Fibroblast of lung (primary cell): ENCODE measurements around the gene TSPAN31. TPM values are rescaled to one million over a fixed set of nuclear protein-coding genes. Genes with fewer than 3 reads are reported as not detected.

ENCODE experiments used
- DNase-seq, 2 donors: peaks; one replicate each; pipeline versions ENCODE4 v3.0.0 to v3.0.0-alpha.2; 2010; ENCODE audit warnings: low read depth in 2 of 2
- H2AFZ ChIP-seq: 2 replicates; pipeline ENCODE4 v1.5.1; 2012; ENCODE audit warnings: low read length, control low read depth, inconsistent platforms
- H3K27ac ChIP-seq: 2 replicates; pipeline ENCODE4 v1.5.1; 2011; ENCODE audit warnings: low read length, control low read depth; ENCODE audit not compliant: insufficient read depth
- H3K27me3 ChIP-seq: 2 replicates; pipeline ENCODE4 v1.5.1; 2011; ENCODE audit warnings: mild to moderate bottlenecking, low read length; ENCODE audit not compliant: control insufficient read depth, insufficient read depth
- H3K36me3 ChIP-seq: 2 replicates; pipeline ENCODE4 v1.5.1; 2011; ENCODE audit warnings: low read length; ENCODE audit not compliant: control insufficient read depth, insufficient read depth
- H3K4me1 ChIP-seq: 2 replicates; pipeline ENCODE4 v1.5.1; 2011; ENCODE audit warnings: low read length; ENCODE audit not compliant: control insufficient read depth, insufficient read depth; ENCODE audit errors: extremely low read depth
- H3K4me2 ChIP-seq: 2 replicates; pipeline ENCODE4 v1.5.1; 2011; ENCODE audit warnings: low read length, control low read depth; ENCODE audit not compliant: insufficient read depth; ENCODE audit errors: extremely low read depth
- H3K4me3 ChIP-seq, 4 experiments: fragments of 200-600 bp in 1 of 4; sonication (generic) in 1 of 4; replicated peaks in 1 of 4; 2 replicates each; pipeline ENCODE4 v1.5.1; 2011 to 2016; ENCODE audit warnings: low read length in 4 of 4, low read depth in 3 of 4, mild to moderate bottlenecking in 3 of 4, control low read depth in 2 of 4, inconsistent platforms in 1 of 4, mixed read lengths in 1 of 4; ENCODE audit not compliant: insufficient read depth in 1 of 4; ENCODE audit errors: control extremely low read depth in 1 of 4
- H3K79me2 ChIP-seq: 2 replicates; pipeline ENCODE4 v1.5.1; 2012; ENCODE audit warnings: mild to moderate bottlenecking, low read length, inconsistent platforms; ENCODE audit not compliant: control insufficient read depth, insufficient read depth
- H3K9ac ChIP-seq: 2 replicates; pipeline ENCODE4 v1.5.1; 2011; ENCODE audit warnings: mild to moderate bottlenecking, low read length, control low read depth; ENCODE audit not compliant: insufficient read depth
- H3K9me3 ChIP-seq: 2 replicates; pipeline ENCODE4 v1.5.1; 2012; ENCODE audit warnings: low read depth, low read length; ENCODE audit not compliant: control insufficient read depth, insufficient read depth
- H4K20me1 ChIP-seq: 2 replicates; pipeline ENCODE4 v1.5.1; 2011; ENCODE audit warnings: low read length; ENCODE audit not compliant: control insufficient read depth, insufficient read depth; ENCODE audit errors: extremely low read depth
- CTCF ChIP-seq, 2 donors: IDR thresholded peaks in 1 of 2; conservative IDR thresholded peaks in 1 of 2; 1 replicate in 1 of 2; 2 replicates in 1 of 2; pipeline ENCODE4 v1.5.1; 2011 to 2012; ENCODE audit warnings: low read length in 2 of 2, control low read depth in 1 of 2, inconsistent platforms in 1 of 2, low read depth in 1 of 2, mild to moderate bottlenecking in 1 of 2
- EZH2 ChIP-seq: IDR thresholded peaks from 2 replicates; pipeline ENCODE4 v1.5.1; 2012; ENCODE audit warnings: low read length, control low read depth, mild to moderate bottlenecking; ENCODE audit errors: missing control alignments
- polyA plus RNA-seq, 2 donors: library from polyadenylated mRNA; depleted of rRNA in 1 of 2; stranded (reverse) in 1 of 2; unstranded in 1 of 2; fragments of >200 nt; gene quantifications; 2 replicates each; pipeline ENCODE4 v1.2.1, GENCODE V29; 2011 to 2012; ENCODE audit warnings: missing spikeins in 1 of 2
- total RNA-seq: library from RNA; depleted of rRNA; stranded (reverse); fragments of >200 nt; gene quantifications from 2 replicates; pipeline ENCODE4 v1.2.1, GENCODE V29; 2014

Gene TSPAN31
- total and polyA plus RNA-seq, 2 donors (not counting 1 experiment from before 2014, with no cell fraction given): 53.6 to 99.6 TPM

- Histone ChIP-seq H3K9me3 (no peaks in the 10 kb centered on the region), H4K20me1 (no peaks in the 10 kb centered on the region), H3K4me1 (peaks cover 4% of the 10 kb centered on the region), H3K4me2 (no peak overlapping the region), H2AFZ (no peak overlapping the region), H3K4me3 (peak overlapping the region in 2 of 4 experiments; percentile 53 to 64), H3K9ac (no peak overlapping the region), H3K27me3 (peaks cover 15% of the 10 kb centered on the region), H3K27ac (no peak overlapping the region), H3K36me3 (no peaks in the 10 kb centered on the region), H3K79me2 (peaks cover 3% of the 10 kb centered on the region)
- TF ChIP-seq EZH2 (no peak), CTCF (conservative IDR thresholded peaks at IDR 0.05 in 1 of 2, IDR thresholded peaks at IDR 0.05 in 1 of 2; ENCODE audit: low read depth in 1 of 2, low read length in 2 of 2) (peak; percentile 22 to 69)
- DNase-seq: no peak
Measured at GRCh38 chr12:57756406-57757341, 11.8 kb downstream of the TSPAN31 start.

DNA sequence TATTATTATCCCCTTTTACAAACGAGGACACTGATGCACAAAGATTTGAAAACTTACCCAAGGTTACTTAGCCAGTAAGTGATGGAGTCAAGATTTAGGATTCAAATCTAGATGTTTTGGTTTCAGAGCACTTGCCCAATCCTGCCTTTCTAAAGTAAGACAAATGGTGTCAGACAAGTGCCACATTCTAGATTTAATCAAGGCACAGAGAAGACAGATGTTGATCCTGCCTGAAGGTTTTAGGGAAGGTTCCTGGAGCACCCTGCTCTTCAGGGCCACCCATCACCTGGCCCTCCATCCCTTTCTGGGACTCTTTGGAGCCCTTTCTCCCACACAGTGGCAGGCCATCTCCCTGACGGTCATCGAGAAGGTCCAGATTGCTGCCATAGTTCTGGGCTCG is 12.9 kb downstream of the TSPAN31 start:
- no peak overlapping the region for H3K4me2 ChIP-seq
- H3K36me3 ChIP-seq: no peaks in the 10 kb centered on the region
- no peak overlapping the region for H3K9ac ChIP-seq
- H3K9me3 ChIP-seq: no peaks in the 10 kb centered on the region
- H3K27me3 ChIP-seq: peaks cover 15% of the 10 kb centered on the region
- no peak overlapping the region for H3K27ac ChIP-seq
- H3K4me1 ChIP-seq: peaks cover 4% of the 10 kb centered on the region
- no peak overlapping the region for H2AFZ ChIP-seq
- H3K4me3 ChIP-seq: no peak overlapping the region
- TF ChIP-seq EZH2 (no peak), CTCF (conservative IDR thresholded peaks at IDR 0.05 in 1 of 2, IDR thresholded peaks at IDR 0.05 in 1 of 2; ENCODE audit: low read depth in 1 of 2, low read length in 2 of 2) (no peak)
- no peak for DNase-seq
- H4K20me1 ChIP-seq: no peaks in the 10 kb centered on the region
- no peaks in the 10 kb centered on the region for H3K79me2 ChIP-seq

DNA sequence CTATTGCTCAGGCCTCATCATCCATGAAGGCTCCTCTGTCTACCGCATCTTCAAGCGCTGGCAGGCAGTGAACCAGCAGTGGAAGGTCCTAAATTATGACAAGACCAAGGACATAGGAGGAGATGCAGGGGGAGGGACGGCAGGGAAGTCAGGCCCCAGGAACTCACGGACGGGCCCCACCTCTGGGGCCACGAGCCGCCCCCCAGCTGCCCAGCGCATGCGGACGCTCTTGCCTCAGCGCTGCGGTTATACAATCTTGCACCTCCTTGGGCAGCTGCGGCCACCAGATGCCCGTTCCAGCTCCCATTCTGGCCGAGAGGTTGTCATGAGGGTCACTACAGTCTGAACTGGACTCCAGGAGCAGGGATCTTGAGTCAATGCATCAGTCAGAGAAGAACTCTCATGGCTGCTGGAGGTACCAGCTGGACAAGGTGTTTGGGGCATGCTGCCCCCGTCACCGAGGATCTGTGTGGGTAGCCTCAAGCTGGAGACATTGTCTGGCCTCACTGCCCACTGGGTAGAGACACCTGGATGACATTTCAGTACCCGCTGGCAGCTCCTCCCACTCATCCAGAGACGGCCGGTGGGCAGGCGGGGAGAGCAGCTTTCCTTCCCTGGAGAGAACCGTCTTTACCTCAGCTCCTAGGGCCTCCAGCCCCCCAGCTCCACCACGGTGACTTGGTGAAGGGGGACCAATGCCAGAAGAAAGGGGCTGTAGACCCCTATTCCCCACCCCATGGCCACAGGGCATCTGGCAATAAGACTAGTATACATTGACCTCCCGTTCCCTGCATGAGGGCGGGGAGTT is 13.9 kb downstream of the TSPAN31 start:
- no peak for DNase-seq
- TF ChIP-seq CTCF (conservative IDR thresholded peaks at IDR 0.05 in 1 of 2, IDR thresholded peaks at IDR 0.05 in 1 of 2; ENCODE audit: low read depth in 1 of 2, low read length in 2 of 2): no peak
- no peak for TF ChIP-seq EZH2
- Histone ChIP-seq H4K20me1 (no peaks in the 10 kb centered on the region), H2AFZ (no peak overlapping the region), H3K9me3 (no peaks in the 10 kb centered on the region), H3K4me1 (peaks cover 4% of the 10 kb centered on the region), H3K4me2 (no peak overlapping the region), H3K9ac (no peak overlapping the region), H3K27ac (no peak overlapping the region), H3K27me3 (peaks cover 14% of the 10 kb centered on the region), H3K4me3 (no peak overlapping the region), H3K36me3 (no peaks in the 10 kb centered on the region), H3K79me2 (no peaks in the 10 kb centered on the region)
